Endometrium (tissue), 2 donors: ENCODE data around the gene RECQL.
"Not testable (repeated sequence)": the region's sequence is repeated elsewhere in the genome, so short reads cannot be mapped to it uniquely, and the experiment has no call there.

ENCODE experiments used
- FAIRE-seq: peaks from 2 replicates; lab custom pipeline; 2012; peaks lifted over from hg19 to GRCh38; lab: Jason Lieb, UNC
- donor health status: control.
- donor health status: control.

Gene RECQL

GRCh38 chr12:21502872-21503271, 1.4 kb upstream of the RECQL start:
- no peak for FAIRE-seq

- FAIRE-seq: no peak
These were observed 695 bp upstream of the RECQL start for GRCh38 chr12:21502164-21502496.

GRCh38 chr12:21500786-21501257, 613 bp downstream of the RECQL start:
- FAIRE-seq: no peak

- FAIRE-seq: no peak
These were observed 1.7 kb downstream of the RECQL start for GRCh38 chr12:21499765-21500164.

GRCh38 chr12:21485998-21486397, 15.4 kb downstream of the RECQL start:
- no peak for FAIRE-seq

- no peak for FAIRE-seq
These were observed 17.9 kb downstream of the RECQL start for GRCh38 chr12:21483531-21483930.

GRCh38 chr12:21478756-21479455, 22.5 kb downstream of the RECQL start:
- FAIRE-seq: no peak

- no peak for FAIRE-seq
These were observed 24.5 kb downstream of the RECQL start for GRCh38 chr12:21476949-21477348.

- no peak for FAIRE-seq
These were observed 25.9 kb downstream of the RECQL start for GRCh38 chr12:21475552-21475951.

- no peak for FAIRE-seq
These were observed 29.1 kb downstream of the RECQL start for GRCh38 chr12:21472197-21472823.

GRCh38 chr12:21471294-21471693, 30.1 kb downstream of the RECQL start:
- no peak for FAIRE-seq

- not testable (repeated sequence) for FAIRE-seq
These were observed 34.1 kb downstream of the RECQL start for GRCh38 chr12:21467334-21467733.

GRCh38 chr12:21459474-21459873, 42.0 kb downstream of the RECQL start:
- FAIRE-seq: no peak

GRCh38 chr12:21456291-21456780, 45.1 kb downstream of the RECQL start:
- no peak for FAIRE-seq

GRCh38 chr12:21453312-21453852, 48.1 kb downstream of the RECQL start:
- FAIRE-seq: no peak

GRCh38 chr12:21451529-21451928, 49.9 kb downstream of the RECQL start:
- FAIRE-seq: no peak

- FAIRE-seq: no peak
These were observed 57.0 kb downstream of the RECQL start for GRCh38 chr12:21444193-21445146.

- FAIRE-seq: no peak
These were observed 62.1 kb downstream of the RECQL start for GRCh38 chr12:21439347-21439746.

GRCh38 chr12:21438643-21439042, 62.8 kb downstream of the RECQL start:
- no peak for FAIRE-seq

- FAIRE-seq: no peak
These were observed 66.7 kb downstream of the RECQL start for GRCh38 chr12:21434699-21435098.

GRCh38 chr12:21433525-21433924, 67.9 kb downstream of the RECQL start:
- no peak for FAIRE-seq

- no peak for FAIRE-seq
These were observed 71.4 kb downstream of the RECQL start for GRCh38 chr12:21429994-21430393.
